ENCODE results near the gene CHL1. TPM values are rescaled to one million over a fixed set of nuclear protein-coding genes. Genes with fewer than 3 reads are reported as not detected.

CHL1 gene
- total RNA-seq, 4 donors from 2014 or later: 28.2 to 49.2 (median 35.8) TPM

GRCh38 chr3:427128-427527 is 230.6 kb downstream of the CHL1 start:
- ATAC-seq: no peak
- Histone ChIP-seq H3K9me3 (no peaks in the 10 kb centered on the region), H3K4me1 (no peaks in the 10 kb centered on the region), H3K36me3 (no peaks in the 10 kb centered on the region), H3K27me3 (no peaks in the 10 kb centered on the region), H3K27ac (no peak overlapping the region), H3K4me3 (no peak overlapping the region)
- WGBS, 2 donors (ENCODE audit: low coverage in 1 of 2): 67 to 76% methylated on average over 4 of the region's 4 CpGs
- TF ChIP-seq POLR2A (IDR thresholded peaks at IDR 0.05) (no peak), EP300 (IDR thresholded peaks at IDR 0.05) (no peak), CTCF (IDR thresholded peaks at IDR 0.05) (no peak), POLR2AphosphoS5 (IDR thresholded peaks at IDR 0.05) (no peak)

DNA sequence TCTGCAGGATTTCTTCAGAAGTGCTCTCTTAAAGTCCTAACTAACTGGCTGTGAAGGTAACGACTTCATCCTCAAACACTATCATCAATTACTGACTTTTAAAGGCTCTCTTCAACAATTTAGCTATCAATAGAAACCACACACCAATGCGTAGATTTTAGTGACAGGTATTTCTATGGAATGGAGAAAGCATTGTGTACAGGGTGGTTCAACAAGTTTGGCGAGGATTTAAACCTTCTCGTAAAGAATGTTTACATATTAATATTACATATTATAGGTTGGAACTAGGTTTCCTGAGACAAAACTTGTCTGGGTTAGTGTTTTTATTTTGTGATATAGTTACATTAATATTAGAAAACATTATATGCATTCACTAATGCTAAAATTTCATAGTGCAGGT is 233.6 kb downstream of the CHL1 start:
- Histone ChIP-seq H3K4me3 (no peak overlapping the region), H3K27me3 (no peaks in the 10 kb centered on the region), H3K9me3 (no peaks in the 10 kb centered on the region), H3K4me1 (no peaks in the 10 kb centered on the region), H3K36me3 (no peaks in the 10 kb centered on the region), H3K27ac (no peak overlapping the region)
- no peak for TF ChIP-seq CTCF (IDR thresholded peaks at IDR 0.05)
- TF ChIP-seq EP300 (IDR thresholded peaks at IDR 0.05): no peak
- no peak for TF ChIP-seq POLR2A (IDR thresholded peaks at IDR 0.05)
- TF ChIP-seq POLR2AphosphoS5 (IDR thresholded peaks at IDR 0.05): no peak
- 81 to 88% methylated on average over 4 of the region's 4 CpGs for WGBS, 2 donors (ENCODE audit: low coverage in 1 of 2)
- no peak for ATAC-seq

GRCh38 chr3:435161-435560 is 238.6 kb downstream of the CHL1 start:
- Histone ChIP-seq H3K4me3 (no peak overlapping the region), H3K27ac (no peak overlapping the region), H3K4me1 (no peaks in the 10 kb centered on the region), H3K36me3 (no peaks in the 10 kb centered on the region), H3K9me3 (no peaks in the 10 kb centered on the region), H3K27me3 (no peaks in the 10 kb centered on the region)
- ATAC-seq: no peak
- 30 to 54% methylated on average over 3 of the region's 3 CpGs for WGBS, 2 donors (ENCODE audit: low coverage in 1 of 2)
- TF ChIP-seq POLR2A (IDR thresholded peaks at IDR 0.05) (no peak), CTCF (IDR thresholded peaks at IDR 0.05) (no peak), POLR2AphosphoS5 (IDR thresholded peaks at IDR 0.05) (no peak), EP300 (IDR thresholded peaks at IDR 0.05) (no peak)

DNA sequence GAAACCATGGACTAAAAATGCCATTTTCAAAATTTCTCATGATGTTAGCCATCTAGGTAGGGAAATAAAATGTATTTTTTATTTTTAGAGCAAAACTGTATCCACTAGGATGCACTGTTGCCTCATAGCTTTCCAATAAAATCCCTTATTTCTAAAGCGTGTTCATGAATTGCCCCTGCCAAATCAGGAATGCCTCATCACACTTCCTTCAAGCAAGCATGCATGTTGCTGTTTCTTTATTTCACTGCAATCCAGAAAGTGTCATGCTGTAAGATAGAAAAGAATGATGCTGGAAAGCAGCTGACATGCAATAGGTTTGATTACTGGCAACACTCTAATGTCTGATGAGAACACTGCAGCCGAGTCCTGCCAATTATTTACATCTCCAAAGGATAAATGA is 239.5 kb downstream of the CHL1 start:
- no peak overlapping the region for H3K4me3 ChIP-seq
- no peak for ATAC-seq
- H3K27ac ChIP-seq: no peak overlapping the region
- TF ChIP-seq POLR2A (IDR thresholded peaks at IDR 0.05) (no peak), EP300 (IDR thresholded peaks at IDR 0.05) (no peak), CTCF (IDR thresholded peaks at IDR 0.05) (no peak), POLR2AphosphoS5 (IDR thresholded peaks at IDR 0.05) (no peak)
- no peaks in the 10 kb centered on the region for H3K27me3 ChIP-seq
- H3K4me1 ChIP-seq: no peaks in the 10 kb centered on the region
- H3K9me3 ChIP-seq: no peaks in the 10 kb centered on the region
- WGBS, 2 donors (ENCODE audit: low coverage in 1 of 2): 28 to 30% methylated on average over 2 of the region's 2 CpGs
- no peaks in the 10 kb centered on the region for H3K36me3 ChIP-seq

- no peak overlapping the region for H3K27ac ChIP-seq
- WGBS, 2 donors (ENCODE audit: low coverage in 1 of 2): 79 to 89% methylated on average over 5 of the region's 5 CpGs
- TF ChIP-seq CTCF (IDR thresholded peaks at IDR 0.05) (no peak), EP300 (IDR thresholded peaks at IDR 0.05) (no peak), POLR2A (IDR thresholded peaks at IDR 0.05) (no peak), POLR2AphosphoS5 (IDR thresholded peaks at IDR 0.05) (no peak)
- no peaks in the 10 kb centered on the region for H3K4me1 ChIP-seq
- H3K27me3 ChIP-seq: no peaks in the 10 kb centered on the region
- H3K9me3 ChIP-seq: peaks cover 0 to 15% (median 0%) of the 10 kb centered on the region in 3 donors
- no peak for ATAC-seq
- H3K36me3 ChIP-seq: no peaks in the 10 kb centered on the region
- no peak overlapping the region for H3K4me3 ChIP-seq
Measured at GRCh38 chr3:440826-441225, 244.3 kb downstream of the CHL1 start.

All from gastroesophageal sphincter (tissue), 4 donors.